H1 (cell line): ENCODE measurements around the gene LFNG. TPM values are rescaled to one million over a fixed set of nuclear protein-coding genes. Genes with fewer than 3 reads are reported as not detected.

Experiments used
- CTCF ChIA-PET: fragments of 300-600 bp; sonication (Branson Sonifier 250); formaldehyde crosslinking; loops from one replicate; lab custom pipeline; 2021; ENCODE audit not compliant: partially characterized antibody; lab: Charles Lee
- POLR2A ChIA-PET: fragments of 300-600 bp; sonication (Branson Sonifier 250); formaldehyde crosslinking; loops from one replicate; lab custom pipeline; 2021; ENCODE audit warnings: inconsistent platforms; ENCODE audit not compliant: partially characterized antibody; lab: Charles Lee
- DNase-seq, 2 experiments: peaks; one replicate each; pipeline versions ENCODE4 v3.0.0 to v3.0.0-alpha.2; 2010 to 2022; ENCODE audit warnings: low spot score in 2 of 2, low read depth in 1 of 2, mixed read lengths in 1 of 2
- FAIRE-seq: peaks from 2 replicates; lab custom pipeline; 2011; peaks lifted over from hg19 to GRCh38; lab: Jason Lieb, UNC
- H2AFZ ChIP-seq: 2 replicates; pipeline ENCODE4 v1.8.1; 2012; ENCODE audit warnings: low read length, inconsistent platforms
- H2AK5ac ChIP-seq: 2 replicates; pipeline ENCODE4 v1.6.1; 2013; ENCODE audit warnings: low read depth, low read length
- H2BK120ac ChIP-seq: replicated peaks from 2 replicates; pipeline ENCODE3; 2013; ENCODE audit warnings: low read depth, low read length, inconsistent platforms
- H2BK12ac ChIP-seq: 2 replicates; pipeline ENCODE4 v1.6.1; 2013; ENCODE audit warnings: low read depth, low read length
- H2BK15ac ChIP-seq: 2 replicates; pipeline ENCODE4 v1.6.1; 2013; ENCODE audit warnings: low read length
- H2BK20ac ChIP-seq: 2 replicates; pipeline ENCODE4 v1.6.1; 2013; ENCODE audit warnings: low read length
- H2BK5ac ChIP-seq: 2 replicates; pipeline ENCODE4 v1.6.1; 2013; ENCODE audit warnings: low read depth, low read length
- H3K14ac ChIP-seq: 2 replicates; pipeline ENCODE4 v1.6.1; 2013; ENCODE audit warnings: inconsistent platforms; ENCODE audit not compliant: insufficient read length
- H3K18ac ChIP-seq: 2 replicates; pipeline ENCODE4 v1.6.1; 2013; ENCODE audit warnings: low read length; ENCODE audit errors: extremely low read depth
- H3K23ac ChIP-seq: 2 replicates; pipeline ENCODE4 v1.6.1; 2013; ENCODE audit warnings: inconsistent platforms; ENCODE audit not compliant: insufficient read length
- H3K23me2 ChIP-seq: 2 replicates; pipeline ENCODE4 v1.6.1; 2013; ENCODE audit warnings: low read depth, low read length
- H3K27ac ChIP-seq: 2 replicates; pipeline ENCODE4 v1.6.1; 2011; ENCODE audit warnings: low read depth, low read length, inconsistent platforms
- H3K27me3 ChIP-seq, 4 experiments: replicated peaks in 1 of 4; 1 replicate in 1 of 4; 2 replicates in 3 of 4; pipeline versions ENCODE4 v1.6.1 to v1.8.1; 2011 to 2013; ENCODE audit warnings: low read length in 3 of 4, mild to moderate bottlenecking in 3 of 4, inconsistent platforms in 2 of 4, mixed read lengths in 2 of 4, moderate library complexity in 1 of 4; ENCODE audit not compliant: control insufficient read depth in 3 of 4, insufficient read depth in 3 of 4; ENCODE audit errors: extremely low read depth in 1 of 4
- H3K36me3 ChIP-seq, 4 experiments: 2 replicates each; pipeline versions ENCODE4 v1.6.1 to v1.8.1; 2011 to 2013; ENCODE audit warnings: mild to moderate bottlenecking in 4 of 4, low read length in 3 of 4, moderate library complexity in 2 of 4, control low read depth in 1 of 4, inconsistent platforms in 1 of 4; ENCODE audit not compliant: insufficient read depth in 4 of 4, control insufficient read depth in 2 of 4
- H3K4ac ChIP-seq: replicated peaks from 2 replicates; pipeline ENCODE3; 2013; ENCODE audit warnings: low read length, low read depth, mixed read lengths, inconsistent platforms; ENCODE audit not compliant: insufficient read length
- H3K4me1 ChIP-seq, 4 experiments: replicated peaks in 1 of 4; 1 replicate in 1 of 4; 2 replicates in 3 of 4; pipeline versions ENCODE4 v1.6.1 to v1.8.1; 2011 to 2013; ENCODE audit warnings: low read length in 3 of 4, inconsistent platforms in 2 of 4, mixed read lengths in 1 of 4; ENCODE audit not compliant: insufficient read depth in 4 of 4, control insufficient read depth in 3 of 4
- H3K4me2 ChIP-seq, 2 experiments: 2 replicates each; pipeline versions ENCODE4 v1.6.1 to v1.8.1; 2011 to 2013; ENCODE audit warnings: low read depth in 2 of 2, low read length in 2 of 2, control low read depth in 1 of 2, inconsistent platforms in 1 of 2, mild to moderate bottlenecking in 1 of 2; ENCODE audit not compliant: insufficient read depth in 1 of 2
- H3K4me3 ChIP-seq, 4 experiments: fragments of 200-600, 300-600 bp in 1 of 4; sonication (generic), shearing (Covaris generic), sonication (Bioruptor Twin) in 1 of 4; 2 replicates each; pipeline versions ENCODE4 v1.5.1 to v1.8.1; 2011 to 2016; ENCODE audit warnings: low read length in 4 of 4, low read depth in 3 of 4, control low read depth in 2 of 4, inconsistent platforms in 2 of 4, mild to moderate bottlenecking in 2 of 4, mixed read lengths in 1 of 4, moderate library complexity in 1 of 4; ENCODE audit not compliant: insufficient read depth in 2 of 4; ENCODE audit errors: extremely low read depth in 1 of 4
- H3K56ac ChIP-seq: replicated peaks from 2 replicates; pipeline ENCODE3; 2013; ENCODE audit warnings: low read depth, mild to moderate bottlenecking, mixed read lengths, low read length, inconsistent platforms; ENCODE audit not compliant: insufficient read length
- H3K79me1 ChIP-seq: 2 replicates; pipeline ENCODE4 v1.6.1; 2013; ENCODE audit warnings: low read depth, low read length, control low read depth
- H3K79me2 ChIP-seq, 2 experiments: 2 replicates each; pipeline versions ENCODE4 v1.6.1 to v1.8.1; 2012 to 2013; ENCODE audit warnings: low read length in 2 of 2, mild to moderate bottlenecking in 2 of 2, inconsistent platforms in 1 of 2; ENCODE audit not compliant: insufficient read depth in 2 of 2, control insufficient read depth in 1 of 2
- H3K9ac ChIP-seq, 4 experiments: replicated peaks in 1 of 4; 1 replicate in 1 of 4; 2 replicates in 3 of 4; pipeline versions ENCODE4 v1.6.1 to v1.8.1; 2011 to 2013; ENCODE audit warnings: low read depth in 3 of 4, low read length in 3 of 4, control low read depth in 2 of 4, mild to moderate bottlenecking in 2 of 4, moderate library complexity in 2 of 4, inconsistent platforms in 1 of 4; ENCODE audit errors: extremely low read depth in 1 of 4
- H3K9me3 ChIP-seq, 2 experiments: 2 replicates each; pipeline versions ENCODE4 v1.6.1 to v1.8.1; 2012 to 2013; ENCODE audit warnings: mild to moderate bottlenecking in 2 of 2, moderate library complexity in 2 of 2, control low read depth in 1 of 2, inconsistent platforms in 1 of 2, low read depth in 1 of 2, low read length in 1 of 2, mixed read lengths in 1 of 2; ENCODE audit not compliant: insufficient read depth in 2 of 2
- H4K20me1 ChIP-seq, 2 experiments: replicated peaks in 1 of 2; 2 replicates each; pipeline versions ENCODE3 to v1.8.1; 2011 to 2013; ENCODE audit warnings: inconsistent platforms in 2 of 2, low read length in 2 of 2, mild to moderate bottlenecking in 1 of 2; ENCODE audit not compliant: insufficient read depth in 2 of 2, control insufficient read depth in 1 of 2
- H4K5ac ChIP-seq: 2 replicates; pipeline ENCODE4 v1.6.1; 2013; ENCODE audit warnings: low read length, low read depth, mixed read lengths, inconsistent platforms; ENCODE audit not compliant: insufficient read length
- H4K8ac ChIP-seq: 2 replicates; pipeline ENCODE4 v1.8.0; 2013; ENCODE audit warnings: mild to moderate bottlenecking, moderate library complexity, low read length, inconsistent platforms; ENCODE audit not compliant: insufficient read depth; ENCODE audit errors: extremely low read depth
- H4K91ac ChIP-seq: replicated peaks from 2 replicates; pipeline ENCODE3; 2013; ENCODE audit warnings: low read length, mixed read lengths, inconsistent platforms; ENCODE audit not compliant: insufficient read length
- CBX8 ChIP-seq: fragments of 300-800, 300-1000 bp; sonication (generic); IDR thresholded peaks from 2 replicates; pipeline ENCODE4 v1.7.1; 2016; ENCODE audit warnings: low read depth, low read length, borderline replicate concordance
- CHD2 ChIP-seq: IDR thresholded peaks from 2 replicates; pipeline ENCODE4 v1.6.1; 2012; ENCODE audit warnings: low read length, improper control_type of control experiment
- FOSL1 ChIP-seq: IDR thresholded peaks from 2 replicates; pipeline ENCODE4 v1.6.1; 2011; ENCODE audit warnings: mild to moderate bottlenecking, low read depth, low read length, moderate library complexity; ENCODE audit not compliant: insufficient read depth
- MAX ChIP-seq: IDR thresholded peaks from 2 replicates; pipeline ENCODE4 v1.6.1; 2012; ENCODE audit warnings: inconsistent platforms
- NANOG ChIP-seq: IDR thresholded peaks from 2 replicates; pipeline ENCODE4 v1.6.1; 2011; ENCODE audit warnings: low read length, low read depth, mild to moderate bottlenecking, inconsistent platforms; ENCODE audit not compliant: insufficient read depth, poor library complexity, severe bottlenecking
- PHF8 ChIP-seq: fragments of 200-600 bp; sonication (generic); conservative IDR thresholded peaks from 2 replicates; pipeline ENCODE4 v1.7.1; 2012; ENCODE audit warnings: low read depth, mild to moderate bottlenecking, inconsistent platforms, low read length, moderate library complexity
- POLR2A ChIP-seq, 2 experiments: IDR thresholded peaks; 1 replicate in 1 of 2; 2 replicates in 1 of 2; pipeline ENCODE4 v1.6.1; 2011; ENCODE audit warnings: low read depth in 2 of 2, low read length in 2 of 2, mild to moderate bottlenecking in 2 of 2; ENCODE audit errors: control extremely low read depth in 1 of 2
- RBBP5 ChIP-seq: IDR thresholded peaks from 2 replicates; pipeline ENCODE4 v1.7.1; 2012; ENCODE audit warnings: low read depth, mild to moderate bottlenecking, inconsistent platforms, low read length, moderate library complexity, borderline replicate concordance
- SP2 ChIP-seq: IDR thresholded peaks from 2 replicates; pipeline ENCODE4 v1.6.1; 2012; ENCODE audit warnings: mild to moderate bottlenecking, low read length, inconsistent platforms
- SP4 ChIP-seq: IDR thresholded peaks from 2 replicates; pipeline ENCODE4 v1.6.1; 2012; ENCODE audit warnings: low read length, inconsistent platforms
- TBP ChIP-seq: IDR thresholded peaks from 2 replicates; pipeline ENCODE4 v1.6.1; 2011; ENCODE audit warnings: low read depth, low read length, improper control_type of control experiment
- WGBS, 2 experiments: shearing (Covaris generic) in 1 of 2; methylation state at CpG; one replicate each; pipeline versions ENCODE4 v1.1.6 to v1.1.7; 2013 to 2015; ENCODE audit warnings: low lambda C conversion rate in 2 of 2, mixed read lengths in 2 of 2, inconsistent platforms in 1 of 2, low coverage in 1 of 2, missing lambda C conversion rate in 1 of 2; ENCODE audit not compliant: insufficient replicate concordance in 2 of 2, insufficient coverage in 1 of 2, insufficient read length in 1 of 2; ENCODE audit errors: extremely low coverage in 1 of 2, missing lambda C conversion rate in 1 of 2; 5-methylcytosine and 5-hydroxymethylcytosine counted together
- polyA plus RNA-seq, 7 experiments: library from polyadenylated mRNA; depleted of rRNA in 3 of 7; stranded (reverse) in 5 of 7; unstranded in 2 of 7; fragments of >200 nt in 5 of 7; fragments of 200-250 nt in 2 of 7; gene quantifications; 1 replicate in 5 of 7; 2 replicates in 1 of 7; 4 replicates in 1 of 7; pipeline versions ENCODE4 v1.2.1 to v1.2.3, GENCODE V29; 2011 to 2013; ENCODE audit warnings: missing spikeins in 2 of 7, mixed read lengths in 2 of 7
- total RNA-seq: library from RNA; stranded (reverse); fragmentation: NEBNext Ultra II Directional; extraction: Animal tissue kit (Norgen Biotek cat#: 25700); gene quantifications from 2 replicates; pipeline ENCODE4 v1.2.1, GENCODE V29; 2021
- TF ChIP-seq, protein P1 (sequence below): IDR thresholded peaks from 2 replicates; pipeline ENCODE4 v1.6.1; 2011; ENCODE audit warnings: low read length, improper control_type of control experiment

The LFNG gene
- total and polyA plus RNA-seq, 2 of the 8 experiments (the other 6 are each of a cell fraction or from before 2014, with no cell fraction given) = 31.6 to 35.6 TPM

DNA sequence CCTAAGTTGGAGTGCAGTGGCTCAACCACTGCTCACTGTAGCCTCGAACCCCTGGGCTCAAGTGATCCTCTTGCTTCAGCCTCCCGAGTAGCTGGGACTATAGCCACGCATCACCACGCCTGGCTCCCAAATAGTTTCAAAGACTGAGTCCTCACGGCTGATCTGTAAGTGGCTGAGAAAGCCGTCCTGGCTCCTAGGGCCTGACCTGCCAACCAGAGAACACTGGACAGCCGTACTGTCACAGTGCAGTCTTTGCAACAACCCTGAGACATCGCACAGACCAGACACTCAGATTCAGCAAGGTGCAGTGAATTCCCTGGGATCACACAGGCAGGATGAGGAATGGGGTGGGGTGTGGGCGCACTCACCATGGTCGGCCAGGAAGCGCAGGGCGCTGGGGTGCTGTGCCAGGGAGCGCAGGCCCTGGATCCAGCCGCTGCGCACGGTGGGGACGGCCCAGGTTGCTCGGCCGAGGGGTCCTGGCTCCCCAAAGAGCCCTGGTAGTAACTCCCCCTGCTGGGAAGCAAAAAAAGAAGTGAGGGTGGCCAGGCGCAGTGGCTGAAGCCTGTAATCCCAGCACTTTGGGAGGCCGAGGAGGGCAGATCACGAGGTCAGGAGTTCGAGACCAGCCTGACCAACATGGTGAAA, 25.1 kb downstream of the LFNG start:
- no peak overlapping the region for H4K5ac ChIP-seq
- no peak overlapping the region for H2BK20ac ChIP-seq
- no peak overlapping the region for H2AFZ ChIP-seq
- peaks cover 0 to 14% of the 10 kb centered on the region in 2 experiments for H4K20me1 ChIP-seq
- peaks cover 12 to 56% (median 32%) of the 10 kb centered on the region in 4 experiments; a peak in 7 of 8 replicates for H3K36me3 ChIP-seq
- no peaks in the 10 kb centered on the region for H3K27me3 ChIP-seq
- no peaks in the 10 kb centered on the region for H3K9me3 ChIP-seq
- no peak overlapping the region for H3K4me3 ChIP-seq
- no peak overlapping the region for H3K4ac ChIP-seq
- H3K4me1 ChIP-seq = no peaks in the 10 kb centered on the region
- H3K23ac ChIP-seq = no peak overlapping the region
- H3K9ac ChIP-seq = no peak overlapping the region; a peak in 1 of 7 replicates
- H2BK5ac ChIP-seq = no peak overlapping the region
- no peak overlapping the region for H3K27ac ChIP-seq
- FAIRE-seq (no peak), DNase-seq (no peak)
- CTCF ChIA-PET = interaction anchor here (1.4 to 3.0 kb wide), 4 partner anchors 10 to 76 kb away, joined by 4 to 7 read pairs (median 4); no protein-coding TSS in a partner anchor
- POLR2A ChIA-PET = interaction anchor here (1.6 to 7.0 kb wide), 3 partner anchors 10 to 17 kb away, joined by 5 to 68 read pairs (median 6); partner anchors contain the start of gene BRAT1
- WGBS, 2 experiments = 93% methylated on average over 20 of the region's 23 CpGs; no CpG with 5 or more reads in 1 of the 2 experiments
- no peak overlapping the region for H4K8ac ChIP-seq
- H3K56ac ChIP-seq = no peak overlapping the region
- H3K23me2 ChIP-seq = no peaks in the 10 kb centered on the region
- H2BK15ac ChIP-seq = no peak overlapping the region
- no peaks in the 10 kb centered on the region for H3K79me2 ChIP-seq
- H4K91ac ChIP-seq = no peak overlapping the region
- no peak overlapping the region for H3K18ac ChIP-seq
- H3K14ac ChIP-seq = no peak overlapping the region
- peaks cover 3% of the 10 kb centered on the region; the same call in 1 of the 2 replicates for H3K79me1 ChIP-seq
- no peak overlapping the region for H2AK5ac ChIP-seq
- no peak overlapping the region for H3K4me2 ChIP-seq
- no peak overlapping the region for H2BK120ac ChIP-seq
- H2BK12ac ChIP-seq = no peak overlapping the region
- TF ChIP-seq SP4 (no peak), CHD2 (no peak), SP2 (no peak), CBX8 (no peak), FOSL1 (no peak), RBBP5 (no peak), MAX (no peak), NANOG (no peak), POLR2A (IDR thresholded peaks at IDR 0.05; ENCODE audit: control extremely low read depth in 1 of 2, low read depth in 2 of 2, low read length in 2 of 2) (no peak), PHF8 (no peak), TBP (no peak)
- TF ChIP-seq, protein P1, sequence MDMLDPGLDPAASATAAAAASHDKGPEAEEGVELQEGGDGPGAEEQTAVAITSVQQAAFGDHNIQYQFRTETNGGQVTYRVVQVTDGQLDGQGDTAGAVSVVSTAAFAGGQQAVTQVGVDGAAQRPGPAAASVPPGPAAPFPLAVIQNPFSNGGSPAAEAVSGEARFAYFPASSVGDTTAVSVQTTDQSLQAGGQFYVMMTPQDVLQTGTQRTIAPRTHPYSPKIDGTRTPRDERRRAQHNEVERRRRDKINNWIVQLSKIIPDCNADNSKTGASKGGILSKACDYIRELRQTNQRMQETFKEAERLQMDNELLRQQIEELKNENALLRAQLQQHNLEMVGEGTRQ = no peak
